GM23338 (cell line): Measurements from ENCODE around the gene CCDC177. TPM values are rescaled to one million over a fixed set of nuclear protein-coding genes. Genes with fewer than 3 reads are reported as not detected.

ENCODE experiments used
- ATAC-seq: fragments of 200-7000 bp; cut with Tn5 transposase; 3 replicates; pipeline ENCODE4 v1.9.1; 2020
- DNase-seq: peaks from one replicate; pipeline ENCODE4 v3.0.0-alpha.2; 2015; ENCODE audit warnings: low spot score
- H2AFZ ChIP-seq: fragments of 200-600 bp; sonication (generic); 2 replicates; pipeline ENCODE4 v1.8.0; 2016; ENCODE audit warnings: antibody characterized with exemption, mild to moderate bottlenecking, moderate library complexity
- H3F3A ChIP-seq: fragments of 200-600 bp; sonication (generic); replicated peaks from 2 replicates; pipeline ENCODE4 v1.8.0; 2017; ENCODE audit warnings: antibody characterized with exemption, mixed run types, low read depth
- H3K27ac ChIP-seq: fragments of 200-600 bp; sonication (generic); 2 replicates; pipeline ENCODE4 v1.6.1; 2016; ENCODE audit warnings: low read depth
- H3K27me3 ChIP-seq: fragments of 200-600 bp; sonication (generic); 2 replicates; pipeline ENCODE4 v1.8.0; 2016; ENCODE audit warnings: mild to moderate bottlenecking, mixed run types, moderate library complexity; ENCODE audit not compliant: insufficient read depth
- H3K36me3 ChIP-seq: fragments of 200-600 bp; sonication (generic); 2 replicates; pipeline ENCODE4 v1.8.0; 2016; ENCODE audit warnings: mild to moderate bottlenecking; ENCODE audit not compliant: insufficient read depth
- H3K4me1 ChIP-seq: fragments of 200-600 bp; sonication (generic); 2 replicates; pipeline ENCODE4 v1.8.0; 2016; ENCODE audit warnings: mild to moderate bottlenecking, moderate library complexity; ENCODE audit not compliant: insufficient read depth
- H3K4me2 ChIP-seq: fragments of 200-600 bp; sonication (generic); 2 replicates; pipeline ENCODE4 v1.7.1; 2017; ENCODE audit warnings: mixed run types
- H3K4me3 ChIP-seq: fragments of 200-600 bp; sonication (generic); 2 replicates; pipeline ENCODE4 v1.6.1; 2016; ENCODE audit warnings: mixed run types
- H3K79me2 ChIP-seq: fragments of 200-600 bp; sonication (generic); replicated peaks from 2 replicates; pipeline ENCODE4 v1.8.0; 2017; ENCODE audit warnings: mild to moderate bottlenecking; ENCODE audit not compliant: insufficient read depth
- H3K9me2 ChIP-seq: fragments of 200-600 bp; sonication (generic); 2 replicates; pipeline ENCODE4 v1.8.0; 2017; ENCODE audit not compliant: insufficient read depth
- H4K20me1 ChIP-seq: fragments of 200-600 bp; sonication (generic); replicated peaks from 2 replicates; pipeline ENCODE4 v1.8.0; 2017; ENCODE audit warnings: mild to moderate bottlenecking; ENCODE audit not compliant: insufficient read depth
- H3K27ac Mint-ChIP-seq: 2 replicates; pipeline ENCODE4 v1.8.0; 2020; ENCODE audit warnings: inconsistent platforms, mild to moderate bottlenecking, moderate library complexity, mixed read lengths
- H3K27me3 Mint-ChIP-seq: 3 replicates; pipeline ENCODE4 v1.8.0; 2022; ENCODE audit warnings: low read depth, mild to moderate bottlenecking, moderate library complexity, mixed read lengths, inconsistent platforms; ENCODE audit not compliant: insufficient read depth, poor library complexity
- H3K36me3 Mint-ChIP-seq: 3 replicates; pipeline ENCODE4 v1.8.0; 2021; ENCODE audit warnings: low read depth, mild to moderate bottlenecking, inconsistent platforms, moderate library complexity, mixed read lengths
- H3K4me1 Mint-ChIP-seq: 3 replicates; pipeline ENCODE4 v1.8.0; 2020; ENCODE audit warnings: mild to moderate bottlenecking, inconsistent platforms, mixed read lengths
- H3K4me3 Mint-ChIP-seq: 3 replicates; pipeline ENCODE4 v1.8.0; 2021; ENCODE audit warnings: moderate library complexity, mild to moderate bottlenecking, inconsistent platforms, mixed read lengths
- H3K9me3 Mint-ChIP-seq: 3 replicates; pipeline ENCODE4 v1.8.0; 2020; ENCODE audit warnings: moderate library complexity, mild to moderate bottlenecking, inconsistent platforms, mixed read lengths
- CREB1 ChIP-seq: fragments of 250-450 bp; sonication (Bioruptor Pico); IDR thresholded peaks from 2 replicates; pipeline ENCODE4 v1.5.0; 2020; ENCODE audit warnings: low read depth, mild to moderate bottlenecking, moderate library complexity
- EZH2 ChIP-seq: fragments of 200-600 bp; sonication (generic); IDR thresholded peaks from one replicate; pipeline ENCODE4 v1.8.0; 2017; ENCODE audit warnings: antibody characterized with exemption, mild to moderate bottlenecking, low read depth; ENCODE audit not compliant: unreplicated experiment
- EZH2phosphoT487 ChIP-seq: fragments of 200-600 bp; sonication (generic); IDR thresholded peaks from one replicate; pipeline ENCODE4 v1.8.1; 2018; ENCODE audit warnings: antibody characterized with exemption; ENCODE audit not compliant: unreplicated experiment
- JUNB ChIP-seq: IDR thresholded peaks from one replicate; pipeline ENCODE4 v1.6.1; 2016; ENCODE audit warnings: antibody characterized with exemption; ENCODE audit not compliant: unreplicated experiment
- NANOG ChIP-seq: IDR thresholded peaks from 2 replicates; pipeline ENCODE4 v1.6.1; 2016; ENCODE audit warnings: antibody characterized with exemption, borderline replicate concordance
- POLR2AphosphoS5 ChIP-seq: IDR thresholded peaks from 2 replicates; pipeline ENCODE4 v1.6.1; 2016; ENCODE audit warnings: antibody characterized with exemption, low read depth
- STAT1 ChIP-seq: IDR thresholded peaks from one replicate; pipeline ENCODE4 v1.6.1; 2016; ENCODE audit warnings: antibody characterized with exemption; ENCODE audit not compliant: unreplicated experiment
- ZNF114 ChIP-seq: fragments of 250-450 bp; sonication (Bioruptor Pico); IDR thresholded peaks from 2 replicates; pipeline ENCODE4 v1.5.0; 2020; ENCODE audit warnings: mild to moderate bottlenecking, moderate library complexity
- ZNF331 ChIP-seq: fragments of 250-450 bp; sonication (Bioruptor Pico); IDR thresholded peaks from 2 replicates; pipeline ENCODE4 v1.5.0; 2020; ENCODE audit warnings: low read depth, mild to moderate bottlenecking, moderate library complexity
- polyA plus RNA-seq: library from polyadenylated mRNA; unstranded; fragments of >200 nt; fragmentation: Nextera tagmentation; extraction: Ambion mirVana; gene quantifications from 2 replicates; pipeline ENCODE4 v1.2.1, GENCODE V29; 2016
- total RNA-seq: library from RNA; depleted of rRNA; stranded (reverse); fragments of >200 nt; shearing (Covaris generic); gene quantifications from 2 replicates; pipeline ENCODE4 v1.2.3, GENCODE V29; 2014
- TF ChIP-seq, protein P1 (sequence below), 2 experiments: fragments of 200-600 bp in 1 of 2; sonication (generic) in 1 of 2; conservative IDR thresholded peaks; 2 replicates each; pipeline versions ENCODE4 v1.5.1 to v1.6.1; 2016 to 2017; ENCODE audit warnings: antibody characterized with exemption in 2 of 2, low read depth in 2 of 2, mild to moderate bottlenecking in 2 of 2, moderate library complexity in 1 of 2
- TF ChIP-seq, protein P2 (sequence below): IDR thresholded peaks from one replicate; pipeline ENCODE4 v1.6.1; 2018; ENCODE audit warnings: antibody characterized with exemption; ENCODE audit not compliant: unreplicated experiment
- TF ChIP-seq, protein P3 (sequence below): fragments of 250-450 bp; sonication (Bioruptor Pico); IDR thresholded peaks from 2 replicates; pipeline ENCODE4 v1.5.0; 2020; ENCODE audit warnings: mild to moderate bottlenecking, moderate library complexity
- TF ChIP-seq, protein P4 (sequence below): IDR thresholded peaks from 2 replicates; pipeline ENCODE4 v1.6.1; 2016; ENCODE audit warnings: antibody characterized with exemption

The CCDC177 gene
- total and polyA plus RNA-seq, 2 experiments from 2014 or later: 0.18 to 1.7 TPM

DNA sequence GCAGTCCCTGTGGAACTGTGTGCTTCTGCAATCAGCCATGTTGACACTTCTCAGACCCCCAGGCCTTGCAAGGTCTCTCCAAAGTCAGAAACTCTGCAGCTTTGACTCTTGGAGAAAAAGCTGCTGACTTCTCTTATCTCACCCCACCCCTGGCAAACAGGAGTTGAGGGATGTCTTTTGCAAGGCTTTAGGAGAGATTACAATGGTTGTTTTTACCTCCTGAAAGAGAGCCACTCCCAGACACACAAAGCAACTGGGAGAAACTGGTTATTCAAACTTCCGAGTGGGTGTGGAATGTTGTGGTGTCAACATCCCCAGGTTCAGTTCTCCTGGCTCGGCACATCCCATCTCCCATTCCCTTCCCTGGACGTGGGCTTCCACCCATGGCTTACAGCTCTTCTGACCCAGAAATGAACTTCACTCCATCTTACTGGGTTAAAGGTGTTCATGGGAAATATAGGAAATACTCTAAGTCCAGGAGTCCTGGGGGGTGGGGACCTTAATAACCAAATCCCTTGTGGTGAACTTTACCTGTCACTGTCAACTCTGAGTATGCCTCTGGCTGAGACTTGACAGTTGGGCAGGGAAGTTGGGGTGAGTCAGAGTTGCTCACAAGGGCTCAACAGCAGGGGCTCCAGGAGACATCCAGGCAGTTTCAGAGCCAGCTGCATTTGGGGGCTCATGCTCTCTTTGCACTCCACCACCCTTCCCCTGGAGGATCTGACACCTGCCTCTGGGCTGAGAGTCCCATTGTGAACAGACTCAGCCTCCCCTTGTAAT lies 41.9 kb downstream of the CCDC177 start:
- H3K27me3 Mint-ChIP-seq: peaks cover 3% of the 10 kb centered on the region

More for the DNA sequence above, 41.9 kb downstream of the CCDC177 start:
- no peaks in the 10 kb centered on the region for H3K4me1 ChIP-seq
- no peaks in the 10 kb centered on the region for H3K4me1 Mint-ChIP-seq
- H2AFZ ChIP-seq: no peak overlapping the region
- no peaks in the 10 kb centered on the region for H3K27me3 ChIP-seq
- H3K79me2 ChIP-seq: no peaks in the 10 kb centered on the region
- no peaks in the 10 kb centered on the region for H4K20me1 ChIP-seq
- ATAC-seq (no peak), DNase-seq (no peak)
- H3K4me3 ChIP-seq: no peak overlapping the region
- H3K9me3 Mint-ChIP-seq: no peaks in the 10 kb centered on the region
- no peaks in the 10 kb centered on the region for H3F3A ChIP-seq
- H3K27ac Mint-ChIP-seq: no peak overlapping the region
- no peaks in the 10 kb centered on the region for H3K36me3 Mint-ChIP-seq
- no peak for TF ChIP-seq ZNF114 (CRISPR knock-in tag)
- TF ChIP-seq, protein P1, sequence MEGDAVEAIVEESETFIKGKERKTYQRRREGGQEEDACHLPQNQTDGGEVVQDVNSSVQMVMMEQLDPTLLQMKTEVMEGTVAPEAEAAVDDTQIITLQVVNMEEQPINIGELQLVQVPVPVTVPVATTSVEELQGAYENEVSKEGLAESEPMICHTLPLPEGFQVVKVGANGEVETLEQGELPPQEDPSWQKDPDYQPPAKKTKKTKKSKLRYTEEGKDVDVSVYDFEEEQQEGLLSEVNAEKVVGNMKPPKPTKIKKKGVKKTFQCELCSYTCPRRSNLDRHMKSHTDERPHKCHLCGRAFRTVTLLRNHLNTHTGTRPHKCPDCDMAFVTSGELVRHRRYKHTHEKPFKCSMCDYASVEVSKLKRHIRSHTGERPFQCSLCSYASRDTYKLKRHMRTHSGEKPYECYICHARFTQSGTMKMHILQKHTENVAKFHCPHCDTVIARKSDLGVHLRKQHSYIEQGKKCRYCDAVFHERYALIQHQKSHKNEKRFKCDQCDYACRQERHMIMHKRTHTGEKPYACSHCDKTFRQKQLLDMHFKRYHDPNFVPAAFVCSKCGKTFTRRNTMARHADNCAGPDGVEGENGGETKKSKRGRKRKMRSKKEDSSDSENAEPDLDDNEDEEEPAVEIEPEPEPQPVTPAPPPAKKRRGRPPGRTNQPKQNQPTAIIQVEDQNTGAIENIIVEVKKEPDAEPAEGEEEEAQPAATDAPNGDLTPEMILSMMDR (conservative IDR thresholded peaks at IDR 0.05; ENCODE audit: low read depth in 2 of 2): no peak
- TF ChIP-seq, protein P2, sequence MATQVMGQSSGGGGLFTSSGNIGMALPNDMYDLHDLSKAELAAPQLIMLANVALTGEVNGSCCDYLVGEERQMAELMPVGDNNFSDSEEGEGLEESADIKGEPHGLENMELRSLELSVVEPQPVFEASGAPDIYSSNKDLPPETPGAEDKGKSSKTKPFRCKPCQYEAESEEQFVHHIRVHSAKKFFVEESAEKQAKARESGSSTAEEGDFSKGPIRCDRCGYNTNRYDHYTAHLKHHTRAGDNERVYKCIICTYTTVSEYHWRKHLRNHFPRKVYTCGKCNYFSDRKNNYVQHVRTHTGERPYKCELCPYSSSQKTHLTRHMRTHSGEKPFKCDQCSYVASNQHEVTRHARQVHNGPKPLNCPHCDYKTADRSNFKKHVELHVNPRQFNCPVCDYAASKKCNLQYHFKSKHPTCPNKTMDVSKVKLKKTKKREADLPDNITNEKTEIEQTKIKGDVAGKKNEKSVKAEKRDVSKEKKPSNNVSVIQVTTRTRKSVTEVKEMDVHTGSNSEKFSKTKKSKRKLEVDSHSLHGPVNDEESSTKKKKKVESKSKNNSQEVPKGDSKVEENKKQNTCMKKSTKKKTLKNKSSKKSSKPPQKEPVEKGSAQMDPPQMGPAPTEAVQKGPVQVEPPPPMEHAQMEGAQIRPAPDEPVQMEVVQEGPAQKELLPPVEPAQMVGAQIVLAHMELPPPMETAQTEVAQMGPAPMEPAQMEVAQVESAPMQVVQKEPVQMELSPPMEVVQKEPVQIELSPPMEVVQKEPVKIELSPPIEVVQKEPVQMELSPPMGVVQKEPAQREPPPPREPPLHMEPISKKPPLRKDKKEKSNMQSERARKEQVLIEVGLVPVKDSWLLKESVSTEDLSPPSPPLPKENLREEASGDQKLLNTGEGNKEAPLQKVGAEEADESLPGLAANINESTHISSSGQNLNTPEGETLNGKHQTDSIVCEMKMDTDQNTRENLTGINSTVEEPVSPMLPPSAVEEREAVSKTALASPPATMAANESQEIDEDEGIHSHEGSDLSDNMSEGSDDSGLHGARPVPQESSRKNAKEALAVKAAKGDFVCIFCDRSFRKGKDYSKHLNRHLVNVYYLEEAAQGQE: no peak
- no peak for TF ChIP-seq JUNB
- TF ChIP-seq CREB1 (CRISPR knock-in tag): no peak
- no peak for TF ChIP-seq NANOG
- TF ChIP-seq EZH2phosphoT487: no peak
- no peak for TF ChIP-seq ZNF331 (CRISPR knock-in tag)
- no peak for TF ChIP-seq EZH2
- TF ChIP-seq, protein P3, sequence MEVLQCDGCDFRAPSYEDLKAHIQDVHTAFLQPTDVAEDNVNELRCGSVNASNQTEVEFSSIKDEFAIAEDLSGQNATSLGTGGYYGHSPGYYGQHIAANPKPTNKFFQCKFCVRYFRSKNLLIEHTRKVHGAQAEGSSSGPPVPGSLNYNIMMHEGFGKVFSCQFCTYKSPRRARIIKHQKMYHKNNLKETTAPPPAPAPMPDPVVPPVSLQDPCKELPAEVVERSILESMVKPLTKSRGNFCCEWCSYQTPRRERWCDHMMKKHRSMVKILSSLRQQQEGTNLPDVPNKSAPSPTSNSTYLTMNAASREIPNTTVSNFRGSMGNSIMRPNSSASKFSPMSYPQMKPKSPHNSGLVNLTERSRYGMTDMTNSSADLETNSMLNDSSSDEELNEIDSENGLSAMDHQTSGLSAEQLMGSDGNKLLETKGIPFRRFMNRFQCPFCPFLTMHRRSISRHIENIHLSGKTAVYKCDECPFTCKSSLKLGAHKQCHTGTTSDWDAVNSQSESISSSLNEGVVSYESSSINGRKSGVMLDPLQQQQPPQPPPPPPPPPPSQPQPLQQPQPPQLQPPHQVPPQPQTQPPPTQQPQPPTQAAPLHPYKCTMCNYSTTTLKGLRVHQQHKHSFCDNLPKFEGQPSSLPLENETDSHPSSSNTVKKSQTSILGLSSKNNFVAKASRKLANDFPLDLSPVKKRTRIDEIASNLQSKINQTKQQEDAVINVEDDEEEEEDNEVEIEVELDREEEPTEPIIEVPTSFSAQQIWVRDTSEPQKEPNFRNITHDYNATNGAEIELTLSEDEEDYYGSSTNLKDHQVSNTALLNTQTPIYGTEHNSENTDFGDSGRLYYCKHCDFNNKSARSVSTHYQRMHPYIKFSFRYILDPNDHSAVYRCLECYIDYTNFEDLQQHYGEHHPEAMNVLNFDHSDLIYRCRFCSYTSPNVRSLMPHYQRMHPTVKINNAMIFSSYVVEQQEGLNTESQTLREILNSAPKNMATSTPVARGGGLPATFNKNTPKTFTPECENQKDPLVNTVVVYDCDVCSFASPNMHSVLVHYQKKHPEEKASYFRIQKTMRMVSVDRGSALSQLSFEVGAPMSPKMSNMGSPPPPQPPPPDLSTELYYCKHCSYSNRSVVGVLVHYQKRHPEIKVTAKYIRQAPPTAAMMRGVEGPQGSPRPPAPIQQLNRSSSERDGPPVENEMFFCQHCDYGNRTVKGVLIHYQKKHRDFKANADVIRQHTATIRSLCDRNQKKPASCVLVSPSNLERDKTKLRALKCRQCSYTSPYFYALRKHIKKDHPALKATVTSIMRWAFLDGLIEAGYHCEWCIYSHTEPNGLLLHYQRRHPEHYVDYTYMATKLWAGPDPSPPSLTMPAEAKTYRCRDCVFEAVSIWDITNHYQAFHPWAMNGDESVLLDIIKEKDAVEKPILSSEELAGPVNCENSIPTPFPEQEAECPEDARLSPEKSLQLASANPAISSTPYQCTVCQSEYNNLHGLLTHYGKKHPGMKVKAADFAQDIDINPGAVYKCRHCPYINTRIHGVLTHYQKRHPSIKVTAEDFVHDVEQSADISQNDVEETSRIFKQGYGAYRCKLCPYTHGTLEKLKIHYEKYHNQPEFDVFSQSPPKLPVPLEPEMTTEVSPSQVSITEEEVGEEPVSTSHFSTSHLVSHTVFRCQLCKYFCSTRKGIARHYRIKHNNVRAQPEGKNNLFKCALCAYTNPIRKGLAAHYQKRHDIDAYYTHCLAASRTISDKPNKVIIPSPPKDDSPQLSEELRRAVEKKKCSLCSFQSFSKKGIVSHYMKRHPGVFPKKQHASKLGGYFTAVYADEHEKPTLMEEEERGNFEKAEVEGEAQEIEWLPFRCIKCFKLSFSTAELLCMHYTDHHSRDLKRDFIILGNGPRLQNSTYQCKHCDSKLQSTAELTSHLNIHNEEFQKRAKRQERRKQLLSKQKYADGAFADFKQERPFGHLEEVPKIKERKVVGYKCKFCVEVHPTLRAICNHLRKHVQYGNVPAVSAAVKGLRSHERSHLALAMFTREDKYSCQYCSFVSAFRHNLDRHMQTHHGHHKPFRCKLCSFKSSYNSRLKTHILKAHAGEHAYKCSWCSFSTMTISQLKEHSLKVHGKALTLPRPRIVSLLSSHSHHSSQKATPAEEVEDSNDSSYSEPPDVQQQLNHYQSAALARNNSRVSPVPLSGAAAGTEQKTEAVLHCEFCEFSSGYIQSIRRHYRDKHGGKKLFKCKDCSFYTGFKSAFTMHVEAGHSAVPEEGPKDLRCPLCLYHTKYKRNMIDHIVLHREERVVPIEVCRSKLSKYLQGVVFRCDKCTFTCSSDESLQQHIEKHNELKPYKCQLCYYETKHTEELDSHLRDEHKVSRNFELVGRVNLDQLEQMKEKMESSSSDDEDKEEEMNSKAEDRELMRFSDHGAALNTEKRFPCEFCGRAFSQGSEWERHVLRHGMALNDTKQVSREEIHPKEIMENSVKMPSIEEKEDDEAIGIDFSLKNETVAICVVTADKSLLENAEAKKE (CRISPR knock-in tag): no peak
- no peak for TF ChIP-seq STAT1
- TF ChIP-seq POLR2AphosphoS5: no peak
- TF ChIP-seq, protein P4, sequence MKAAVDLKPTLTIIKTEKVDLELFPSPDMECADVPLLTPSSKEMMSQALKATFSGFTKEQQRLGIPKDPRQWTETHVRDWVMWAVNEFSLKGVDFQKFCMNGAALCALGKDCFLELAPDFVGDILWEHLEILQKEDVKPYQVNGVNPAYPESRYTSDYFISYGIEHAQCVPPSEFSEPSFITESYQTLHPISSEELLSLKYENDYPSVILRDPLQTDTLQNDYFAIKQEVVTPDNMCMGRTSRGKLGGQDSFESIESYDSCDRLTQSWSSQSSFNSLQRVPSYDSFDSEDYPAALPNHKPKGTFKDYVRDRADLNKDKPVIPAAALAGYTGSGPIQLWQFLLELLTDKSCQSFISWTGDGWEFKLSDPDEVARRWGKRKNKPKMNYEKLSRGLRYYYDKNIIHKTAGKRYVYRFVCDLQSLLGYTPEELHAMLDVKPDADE: no peak
- H3K4me2 ChIP-seq: no peak overlapping the region
- H3K4me3 Mint-ChIP-seq: no peak overlapping the region
- no peak overlapping the region for H3K27ac ChIP-seq
- no peaks in the 10 kb centered on the region for H3K9me2 ChIP-seq
- no peaks in the 10 kb centered on the region for H3K36me3 ChIP-seq
